CD14-positive monocyte (primary cell): Measurements from ENCODE around the gene CCT6A. TPM values are rescaled to one million over a fixed set of nuclear protein-coding genes. Genes with fewer than 3 reads are reported as not detected.

Experiments used
- DNase-seq, 3 donors: peaks; one replicate each; pipeline ENCODE4 v3.0.0-alpha.2; 2011 to 2022
- H2AFZ ChIP-seq: 2 replicates; pipeline ENCODE4 v1.6.0; 2012; ENCODE audit warnings: mild to moderate bottlenecking, low read depth, low read length, inconsistent platforms; ENCODE audit not compliant: insufficient read depth, poor library complexity, severe bottlenecking
- H3K27ac ChIP-seq, 2 donors: 1 replicate in 1 of 2; 2 replicates in 1 of 2; pipeline ENCODE4 v1.5.1; 2012 to 2013; ENCODE audit warnings: low read length in 2 of 2, control low read depth in 1 of 2, inconsistent platforms in 1 of 2, low read depth in 1 of 2, mild to moderate bottlenecking in 1 of 2
- H3K27me3 ChIP-seq, 2 donors: one replicate each; pipeline versions ENCODE4 v1.6.0 to v1.6.1; 2011 to 2013; ENCODE audit warnings: low read length in 2 of 2; ENCODE audit not compliant: control insufficient read depth in 2 of 2, insufficient read depth in 2 of 2
- H3K36me3 ChIP-seq, 2 donors: replicated peaks in 1 of 2; 1 replicate in 1 of 2; 2 replicates in 1 of 2; pipeline versions ENCODE4 v1.5.1 to v1.6.1; 2012 to 2013; ENCODE audit warnings: low read length in 2 of 2, control low read depth in 1 of 2, inconsistent platforms in 1 of 2, mild to moderate bottlenecking in 1 of 2; ENCODE audit not compliant: insufficient read depth in 2 of 2, control insufficient read depth in 1 of 2
- H3K4me1 ChIP-seq, 2 donors: 1 replicate in 1 of 2; 2 replicates in 1 of 2; pipeline versions ENCODE4 v1.5.1 to v1.6.1; 2012 to 2013; ENCODE audit warnings: low read length in 2 of 2, control low read depth in 1 of 2, inconsistent platforms in 1 of 2, mild to moderate bottlenecking in 1 of 2, moderate library complexity in 1 of 2; ENCODE audit not compliant: insufficient read depth in 2 of 2, control insufficient read depth in 1 of 2
- H3K4me2 ChIP-seq: replicated peaks from 2 replicates; pipeline ENCODE3; 2012; ENCODE audit warnings: low read length, moderate library complexity, mild to moderate bottlenecking; ENCODE audit not compliant: poor library complexity, severe bottlenecking; ENCODE audit errors: extremely low read depth
- H3K4me3 ChIP-seq, 3 experiments: fragments of 200-600 bp in 1 of 3; sonication (generic) in 1 of 3; replicated peaks in 1 of 3; 1 replicate in 2 of 3; 2 replicates in 1 of 3; pipeline ENCODE4 v1.5.1; 2011 to 2013; ENCODE audit warnings: low read length in 3 of 3, mild to moderate bottlenecking in 3 of 3, control low read depth in 2 of 3, low read depth in 2 of 3, inconsistent platforms in 1 of 3, moderate library complexity in 1 of 3
- H3K79me2 ChIP-seq: 2 replicates; pipeline ENCODE4 v1.6.0; 2012; ENCODE audit warnings: mild to moderate bottlenecking, control low read depth, inconsistent platforms, low read length, moderate library complexity; ENCODE audit not compliant: insufficient read depth
- H3K9ac ChIP-seq: 2 replicates; pipeline ENCODE4 v1.6.0; 2017; ENCODE audit warnings: low read length, mild to moderate bottlenecking; ENCODE audit not compliant: insufficient read depth, poor library complexity, severe bottlenecking
- H3K9me3 ChIP-seq, 2 donors: replicated peaks in 1 of 2; 1 replicate in 1 of 2; 2 replicates in 1 of 2; pipeline versions ENCODE4 v1.5.1 to v1.6.1; 2012 to 2013; ENCODE audit warnings: low read length in 2 of 2, control low read depth in 1 of 2; ENCODE audit not compliant: control insufficient read depth in 1 of 2, insufficient read depth in 1 of 2
- H4K20me1 ChIP-seq: 2 replicates; pipeline ENCODE4 v1.6.0; 2012; ENCODE audit warnings: mild to moderate bottlenecking, low read length, control low read depth, moderate library complexity; ENCODE audit not compliant: insufficient read depth
- H3K27ac Mint-ChIP-seq, 7 donors: one replicate each; pipeline ENCODE4 v1.8.0; 2020; ENCODE audit warnings: mild to moderate bottlenecking in 7 of 7, mixed read lengths in 7 of 7, moderate library complexity in 6 of 7, inconsistent platforms in 2 of 7
- H3K27me3 Mint-ChIP-seq, 3 donors: one replicate each; pipeline ENCODE4 v1.8.0; 2021 to 2022; ENCODE audit warnings: low read depth in 3 of 3, mild to moderate bottlenecking in 3 of 3, mixed read lengths in 3 of 3, moderate library complexity in 3 of 3, inconsistent platforms in 1 of 3
- H3K36me3 Mint-ChIP-seq, 2 donors: one replicate each; pipeline ENCODE4 v1.8.0; 2020; ENCODE audit warnings: mixed read lengths in 2 of 2, inconsistent platforms in 1 of 2, mild to moderate bottlenecking in 1 of 2
- H3K4me1 Mint-ChIP-seq: one replicate; pipeline ENCODE4 v1.8.0; 2020; ENCODE audit warnings: mild to moderate bottlenecking, mixed read lengths
- H3K4me3 Mint-ChIP-seq, 2 donors: one replicate each; pipeline ENCODE4 v1.8.0; 2020; ENCODE audit warnings: mild to moderate bottlenecking in 2 of 2, mixed read lengths in 2 of 2, moderate library complexity in 1 of 2
- H3K9me3 Mint-ChIP-seq, 7 donors: one replicate each; pipeline ENCODE4 v1.8.0; 2020 to 2022; ENCODE audit warnings: mixed read lengths in 7 of 7, mild to moderate bottlenecking in 6 of 7, moderate library complexity in 6 of 7, inconsistent platforms in 2 of 7
- CTCF ChIP-seq: fragments of 200-600 bp; IDR thresholded peaks from one replicate; pipeline ENCODE4 v1.8.0; 2022; ENCODE audit warnings: antibody characterized with exemption, mild to moderate bottlenecking
- WGBS: methylation state at CpG from one replicate; pipeline ENCODE4 v1.1.5; 2013; ENCODE audit warnings: missing lambda C conversion rate; ENCODE audit not compliant: insufficient coverage; 5-methylcytosine and 5-hydroxymethylcytosine counted together
- intact Hi-C, 2 donors: fragments of 100-400 bp; cut with micrococcal nuclease; formaldehyde crosslinking; loops; one replicate each; pipeline versions ENCODE4 v1.15.0 to v1.15.1; 2023
- polyA plus RNA-seq, 3 donors: library from polyadenylated mRNA; depleted of rRNA in 1 of 3; unstranded in 2 of 3; stranded (reverse) in 1 of 3; fragments of 300-500 nt in 2 of 3; fragments of >200 nt in 1 of 3; fragmentation: Illumina TruSeq in 2 of 3; gene quantifications; 1 replicate in 2 of 3; 2 replicates in 1 of 3; pipeline ENCODE4 v1.2.3, GENCODE V29; 2012 to 2021

The CCT6A gene
- polyA plus RNA-seq, 3 donors: 62.3 to 81.4 (median 63.3) TPM

DNA sequence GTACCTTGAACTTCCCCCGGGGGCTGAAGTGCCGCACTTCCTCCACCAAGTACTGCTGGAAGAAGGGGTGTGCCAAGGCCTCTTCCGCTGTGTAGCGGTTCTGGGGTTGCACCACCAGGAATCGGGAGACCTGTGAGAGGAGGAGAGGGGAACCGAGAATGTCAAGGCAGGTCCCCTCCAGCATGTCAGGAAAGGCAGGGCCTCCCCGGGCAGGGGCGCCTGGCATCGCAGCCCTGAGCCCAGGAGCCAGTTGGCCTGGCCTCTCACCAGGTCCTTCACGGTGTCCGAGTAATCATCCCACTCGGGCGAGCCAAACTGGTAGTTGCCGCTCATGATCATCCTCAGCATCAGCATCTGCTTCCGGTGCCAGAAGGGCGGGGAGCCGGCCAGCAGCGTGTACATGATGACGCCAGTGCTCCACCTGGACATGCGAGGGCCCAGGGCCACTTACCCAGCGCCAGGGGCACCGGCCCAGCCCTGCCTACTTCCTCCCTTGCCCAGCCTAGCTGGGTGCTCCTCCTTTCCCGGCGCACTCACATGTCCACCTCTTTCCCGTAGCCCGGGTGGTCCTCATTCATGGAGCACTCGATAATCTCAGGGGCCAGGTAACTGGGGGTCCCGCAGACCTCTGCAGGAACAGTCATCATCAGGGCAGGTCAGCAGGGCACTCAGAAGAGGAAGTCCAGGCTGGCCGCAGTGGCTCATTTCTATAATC lies 30.2 kb downstream of the CCT6A start:
- H3K36me3 Mint-ChIP-seq: peaks cover 26 to 59% of the 10 kb centered on the region in 2 donors
- Histone ChIP-seq H3K79me2 (no peaks in the 10 kb centered on the region), H3K27me3 (no peaks in the 10 kb centered on the region), H3K36me3 (peaks cover 13 to 31% of the 10 kb centered on the region in 2 donors), H4K20me1 (no peaks in the 10 kb centered on the region), H3K4me2 (no peak overlapping the region), H3K9ac (no peak overlapping the region), H3K4me1 (no peaks in the 10 kb centered on the region), H2AFZ (no peak overlapping the region), H3K27ac (no peak overlapping the region), H3K4me3 (no peak overlapping the region), H3K9me3 (no peaks in the 10 kb centered on the region)
- no peaks in the 10 kb centered on the region for H3K4me1 Mint-ChIP-seq
- TF ChIP-seq CTCF: no peak
- intact Hi-C loops: no loop called here
- no peak overlapping the region for H3K4me3 Mint-ChIP-seq
- H3K27me3 Mint-ChIP-seq: no peaks in the 10 kb centered on the region
- peaks cover 0 to 2% (median 0%) of the 10 kb centered on the region in 7 donors for H3K9me3 Mint-ChIP-seq
- H3K27ac Mint-ChIP-seq: peak overlapping the region in 1 of 7 donors; percentile 41
- WGBS: 91% methylated on average over 27 of the region's 29 CpGs
- no peak for DNase-seq

- DNase-seq: no peak
- Mint-ChIP-seq H3K4me3 (no peak overlapping the region), H3K4me1 (no peaks in the 10 kb centered on the region), H3K27ac (no peak overlapping the region), H3K36me3 (peaks cover 22 to 51% of the 10 kb centered on the region in 2 donors), H3K27me3 (no peaks in the 10 kb centered on the region), H3K9me3 (peaks cover 0 to 2% (median 0%) of the 10 kb centered on the region in 7 donors)
- Histone ChIP-seq H3K9ac (no peak overlapping the region), H3K4me2 (no peak overlapping the region), H3K4me1 (no peaks in the 10 kb centered on the region), H3K79me2 (no peaks in the 10 kb centered on the region), H4K20me1 (no peaks in the 10 kb centered on the region), H2AFZ (no peak overlapping the region), H3K27ac (no peak overlapping the region), H3K36me3 (peaks cover 5 to 30% of the 10 kb centered on the region in 2 donors), H3K4me3 (no peak overlapping the region), H3K9me3 (no peaks in the 10 kb centered on the region), H3K27me3 (no peaks in the 10 kb centered on the region)
- intact Hi-C loops: no loop called here
- TF ChIP-seq CTCF: no peak
- 91% methylated on average over 8 of the region's 13 CpGs for WGBS
These were observed 31.7 kb downstream of the CCT6A start for GRCh38 chr7:56083150-56083785.
